Measurements from ENCODE around the gene TMEM132D. TPM values are rescaled to one million over a fixed set of nuclear protein-coding genes. Genes with fewer than 3 reads are reported as not detected.

Gene TMEM132D
- total and polyA plus RNA-seq, 2 donors (not counting 3 experiments of a cell fraction or from before 2014, with no cell fraction given), result not detected

GRCh38 chr12:129083121-129083840 is 820.5 kb downstream of the TMEM132D start:
- BruUV-seq (replicated peaks), result no TSS peak
- H3K4me1 ChIP-seq (ENCODE audit: control insufficient read depth, extremely low read depth, insufficient read depth, low read length), result no peaks in the 10 kb centered on the region
- intact Hi-C loops (cut with micrococcal nuclease), result no loop called here
- H3K9ac ChIP-seq (replicated peaks; ENCODE audit: extremely low read depth, insufficient read depth, low read length), result no peak overlapping the region
- H3K27ac ChIP-seq (ENCODE audit: insufficient read depth, low read depth, low read length), result no peak overlapping the region
- TF ChIP-seq, protein P1, sequence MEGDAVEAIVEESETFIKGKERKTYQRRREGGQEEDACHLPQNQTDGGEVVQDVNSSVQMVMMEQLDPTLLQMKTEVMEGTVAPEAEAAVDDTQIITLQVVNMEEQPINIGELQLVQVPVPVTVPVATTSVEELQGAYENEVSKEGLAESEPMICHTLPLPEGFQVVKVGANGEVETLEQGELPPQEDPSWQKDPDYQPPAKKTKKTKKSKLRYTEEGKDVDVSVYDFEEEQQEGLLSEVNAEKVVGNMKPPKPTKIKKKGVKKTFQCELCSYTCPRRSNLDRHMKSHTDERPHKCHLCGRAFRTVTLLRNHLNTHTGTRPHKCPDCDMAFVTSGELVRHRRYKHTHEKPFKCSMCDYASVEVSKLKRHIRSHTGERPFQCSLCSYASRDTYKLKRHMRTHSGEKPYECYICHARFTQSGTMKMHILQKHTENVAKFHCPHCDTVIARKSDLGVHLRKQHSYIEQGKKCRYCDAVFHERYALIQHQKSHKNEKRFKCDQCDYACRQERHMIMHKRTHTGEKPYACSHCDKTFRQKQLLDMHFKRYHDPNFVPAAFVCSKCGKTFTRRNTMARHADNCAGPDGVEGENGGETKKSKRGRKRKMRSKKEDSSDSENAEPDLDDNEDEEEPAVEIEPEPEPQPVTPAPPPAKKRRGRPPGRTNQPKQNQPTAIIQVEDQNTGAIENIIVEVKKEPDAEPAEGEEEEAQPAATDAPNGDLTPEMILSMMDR (IDR thresholded peaks at IDR 0.05; ENCODE audit: extremely low read depth in 1 of 2, insufficient read depth in 1 of 2, low read depth in 1 of 2, low read length in 2 of 2), result no peak
- TF ChIP-seq POLR2A (IDR thresholded peaks at IDR 0.05; ENCODE audit: low read depth, low read length), result no peak
- TF ChIP-seq JUN (IDR thresholded peaks at IDR 0.05; ENCODE audit: borderline replicate concordance, insufficient read depth, insufficient read length, low read depth), result no peak
- no peak for TF ChIP-seq POLR2AphosphoS5 (IDR thresholded peaks at IDR 0.05; ENCODE audit: insufficient read depth, low read depth, low read length)
- no peak for TF ChIP-seq FOS (IDR thresholded peaks at IDR 0.05; ENCODE audit: borderline replicate concordance, insufficient read depth, low read length)
- no peak for TF ChIP-seq EZH2 (IDR thresholded peaks at IDR 0.05; ENCODE audit: borderline replicate concordance, low read depth, low read length, severe bottlenecking)
- no peak for TF ChIP-seq MYC (IDR thresholded peaks at IDR 0.05; ENCODE audit: low read depth, low read length)
- TF ChIP-seq MAX (IDR thresholded peaks at IDR 0.05; ENCODE audit: insufficient read depth, insufficient read length), result no peak
- no peak for TF ChIP-seq GATA2 (IDR thresholded peaks at IDR 0.05; ENCODE audit: insufficient read depth, insufficient read length, low read depth, low read length)
- no peak overlapping the region for H3K4me2 ChIP-seq (ENCODE audit: insufficient read depth, low read length)
- dilution Hi-C loops (cut with MboI; ENCODE audit: extremely low pct_ligation_motif_present, low sequenced_read_pairs), result no loop called here
- no peaks in the 10 kb centered on the region for H3K36me3 ChIP-seq (ENCODE audit: control insufficient read depth in 2 of 2, extremely low read depth in 1 of 2, insufficient read depth in 2 of 2, low read length in 2 of 2)
- no peaks in the 10 kb centered on the region for H3K27me3 ChIP-seq (ENCODE audit: control insufficient read depth in 2 of 2, insufficient read depth in 2 of 2, low read length in 2 of 2)
- ChIA-PET CTCF (no interaction called here), POLR2A (no interaction called here)
- no peaks in the 10 kb centered on the region for H4K20me1 ChIP-seq (replicated peaks; ENCODE audit: control insufficient read depth, extremely low read depth, insufficient read depth, low read length)
- H3K9me1 ChIP-seq (replicated peaks; ENCODE audit: control insufficient read depth, extremely low read depth, insufficient read depth, low read length), result no peaks in the 10 kb centered on the region
- DNase-seq (ENCODE audit: low read depth, low spot score) (no peak), FAIRE-seq (no peak)
- H3K4me3 ChIP-seq (replicated peaks in 1 of 3; ENCODE audit: insufficient read depth in 1 of 3, low read depth in 1 of 3, low read length in 3 of 3), result no peak overlapping the region
- H2AFZ ChIP-seq (ENCODE audit: low read depth, low read length), result no peak overlapping the region
- H3K9me3 ChIP-seq (replicated peaks; ENCODE audit: control insufficient read depth, insufficient read depth, low read length), result peaks cover 9% of the 10 kb centered on the region
- no peaks in the 10 kb centered on the region for H3K79me2 ChIP-seq (ENCODE audit: control insufficient read depth, insufficient read depth, low read length)
